Inferior parietal cortex (tissue), 1 donor: ENCODE measurements around the gene CDH23.

ENCODE experiments used
- DNase-seq: peaks from one replicate; pipeline ENCODE4 v3.0.0-alpha.2; 2016; ENCODE audit errors: extremely low spot score

CDH23 gene

DNA sequence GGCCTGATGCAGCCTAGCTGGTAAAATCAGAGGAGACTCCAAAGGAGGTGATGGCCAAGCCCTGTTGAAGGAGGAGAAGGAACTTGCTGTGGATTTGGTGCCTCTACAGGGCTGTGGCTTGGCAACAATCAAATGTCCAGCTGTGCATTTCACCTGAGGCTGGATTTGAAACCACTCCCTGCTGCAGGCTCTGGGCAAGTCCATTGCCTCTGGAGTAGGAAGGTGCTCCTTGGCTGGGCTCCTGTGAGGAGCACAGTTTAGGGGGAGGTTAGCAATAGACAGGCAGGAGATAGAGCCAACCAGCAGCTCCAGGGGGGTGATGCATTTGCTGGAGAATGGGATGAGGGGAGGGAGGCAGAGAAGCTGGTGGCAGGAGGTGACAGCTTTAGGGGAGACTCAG is 26.5 kb downstream of the CDH23 start:
- no peak for DNase-seq

DNA sequence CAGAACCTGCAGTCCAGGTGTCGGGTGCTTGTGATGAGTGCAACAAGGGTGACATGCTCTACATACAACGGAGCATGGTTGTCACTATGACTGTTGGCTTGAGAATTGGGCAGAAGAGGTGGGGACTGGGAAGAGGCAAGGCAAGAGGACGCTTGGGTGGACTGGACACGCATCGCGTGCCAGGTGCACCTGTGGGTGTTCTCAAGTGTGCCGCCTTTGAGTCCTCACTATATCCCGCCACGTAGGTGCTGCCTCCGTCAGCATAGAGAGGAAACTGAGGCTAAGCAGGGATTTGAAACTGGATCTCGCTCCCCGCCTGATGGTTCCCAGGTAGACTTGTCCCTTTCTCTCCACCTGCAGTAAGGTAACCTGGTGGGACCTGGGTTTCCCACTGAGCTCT is 27.2 kb downstream of the CDH23 start:
- DNase-seq: no peak

DNA sequence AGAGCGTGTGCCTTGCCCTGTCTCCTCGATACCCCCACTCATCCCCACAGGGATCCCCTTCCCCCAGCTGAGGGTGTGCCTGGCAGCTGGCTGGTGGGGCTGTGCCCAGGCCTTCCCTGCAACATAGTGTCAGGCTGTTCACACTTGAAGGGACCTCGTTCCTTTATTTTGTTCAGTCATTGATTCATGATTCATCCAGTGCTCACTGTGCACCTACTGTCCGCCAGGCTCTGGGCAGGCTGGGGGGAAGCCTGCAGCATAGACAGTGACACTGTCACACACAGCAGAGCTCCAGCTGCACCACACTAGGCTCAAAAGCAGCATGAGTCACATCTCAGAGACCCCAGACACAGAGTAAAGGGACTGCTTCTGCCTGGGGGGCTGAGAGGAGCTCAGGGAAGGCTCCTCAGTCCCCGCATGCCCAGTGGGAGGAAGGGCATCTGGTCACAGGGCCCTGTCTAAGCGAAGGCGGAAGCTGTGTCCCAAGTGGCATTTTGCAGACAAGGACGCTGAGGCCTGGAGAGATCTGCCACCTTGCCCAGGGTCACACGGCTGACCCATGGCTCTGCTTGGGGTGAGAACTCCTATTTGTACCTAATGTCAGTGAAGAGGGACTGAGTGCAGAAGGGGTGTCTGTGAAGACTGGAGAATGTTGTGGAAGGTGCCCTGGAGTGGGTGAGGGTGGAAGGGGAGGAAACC is 27.9 kb downstream of the CDH23 start:
- no peak for DNase-seq

DNA sequence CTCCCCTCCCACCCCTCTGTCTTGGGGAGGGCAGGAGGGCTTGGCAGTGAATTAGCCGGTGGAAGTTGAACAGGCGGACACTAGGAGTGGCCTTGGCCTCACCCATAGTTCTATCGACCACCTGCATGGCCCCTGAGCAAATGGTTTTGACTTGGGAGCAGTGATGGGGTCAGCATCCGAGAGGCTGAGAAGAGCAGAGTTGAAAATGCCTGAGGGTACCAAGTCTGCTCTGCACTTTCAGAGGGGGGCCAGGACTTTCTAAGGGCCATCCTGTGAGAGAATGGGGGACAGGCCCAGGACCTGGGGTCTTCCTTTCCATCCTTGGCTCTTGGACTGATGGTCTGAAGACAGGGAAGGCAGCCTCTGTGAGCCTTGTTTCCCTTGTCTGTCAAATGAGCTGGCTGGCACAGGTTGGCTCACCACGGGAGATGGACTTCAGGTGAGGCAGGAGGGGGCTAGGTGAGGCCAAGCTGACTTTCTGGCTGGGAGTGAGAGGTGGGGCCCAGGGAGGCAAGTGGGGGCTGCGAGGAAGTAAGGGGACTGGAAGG is 29.4 kb downstream of the CDH23 start:
- DNase-seq: no peak

DNA sequence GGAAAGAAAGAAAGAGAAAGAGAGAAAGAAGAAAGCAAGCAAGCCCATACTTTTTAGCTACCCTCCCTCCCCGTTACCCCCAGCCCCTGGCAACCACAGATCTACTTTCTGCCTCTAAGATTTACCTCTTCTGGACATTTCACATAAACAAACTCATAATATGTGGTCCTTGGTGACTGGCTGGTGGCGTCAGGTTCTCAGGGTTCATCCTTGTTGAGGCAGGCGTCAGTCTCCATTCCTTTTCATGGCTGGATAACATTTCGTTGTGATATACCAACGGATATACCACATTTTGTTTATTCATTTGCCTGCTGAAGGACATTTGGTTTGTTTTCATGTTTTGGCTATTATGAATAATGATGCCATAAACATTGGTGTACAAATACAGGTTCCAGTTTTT is 30.5 kb downstream of the CDH23 start:
- no peak for DNase-seq

DNA sequence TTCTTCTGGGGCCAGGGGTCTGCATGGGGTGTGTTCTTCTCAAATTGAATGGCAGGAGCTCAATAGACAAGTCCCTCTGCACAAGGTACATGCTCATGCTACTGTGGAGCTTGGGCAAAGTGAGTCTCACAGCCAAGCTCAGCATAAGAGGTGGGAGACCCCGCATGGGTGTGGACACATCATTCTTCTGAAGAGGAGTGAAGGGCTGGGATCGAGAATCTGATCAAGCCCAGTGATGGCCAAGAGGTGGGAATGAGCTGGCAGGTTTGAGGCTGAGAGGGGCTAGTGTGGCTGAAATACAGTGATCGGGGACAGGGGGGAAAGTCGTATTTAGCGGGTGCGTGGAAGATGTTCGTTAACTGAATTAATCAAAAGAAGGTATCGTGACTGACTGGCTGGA is 32.6 kb downstream of the CDH23 start:
- no peak for DNase-seq

DNA sequence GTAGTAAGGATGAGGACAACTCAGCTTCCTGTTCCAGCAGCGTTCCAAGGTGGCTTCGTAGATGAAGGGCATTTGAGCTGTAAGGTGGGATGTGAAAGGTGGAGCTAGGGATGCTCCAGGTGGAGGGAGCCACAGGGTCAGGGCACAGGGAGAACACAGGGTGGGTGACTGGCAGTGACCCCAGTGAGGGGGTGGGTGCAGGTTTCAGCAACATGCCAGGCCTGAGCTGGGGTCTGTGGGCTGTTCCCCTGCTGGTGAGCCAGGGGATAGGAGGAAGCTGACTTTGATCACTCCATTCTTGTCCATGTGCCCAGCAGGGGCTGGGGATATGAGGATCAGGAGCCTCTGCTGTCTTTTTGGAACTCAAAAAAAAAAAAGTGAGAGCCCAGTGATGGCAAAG is 33.2 kb downstream of the CDH23 start:
- DNase-seq: no peak

DNA sequence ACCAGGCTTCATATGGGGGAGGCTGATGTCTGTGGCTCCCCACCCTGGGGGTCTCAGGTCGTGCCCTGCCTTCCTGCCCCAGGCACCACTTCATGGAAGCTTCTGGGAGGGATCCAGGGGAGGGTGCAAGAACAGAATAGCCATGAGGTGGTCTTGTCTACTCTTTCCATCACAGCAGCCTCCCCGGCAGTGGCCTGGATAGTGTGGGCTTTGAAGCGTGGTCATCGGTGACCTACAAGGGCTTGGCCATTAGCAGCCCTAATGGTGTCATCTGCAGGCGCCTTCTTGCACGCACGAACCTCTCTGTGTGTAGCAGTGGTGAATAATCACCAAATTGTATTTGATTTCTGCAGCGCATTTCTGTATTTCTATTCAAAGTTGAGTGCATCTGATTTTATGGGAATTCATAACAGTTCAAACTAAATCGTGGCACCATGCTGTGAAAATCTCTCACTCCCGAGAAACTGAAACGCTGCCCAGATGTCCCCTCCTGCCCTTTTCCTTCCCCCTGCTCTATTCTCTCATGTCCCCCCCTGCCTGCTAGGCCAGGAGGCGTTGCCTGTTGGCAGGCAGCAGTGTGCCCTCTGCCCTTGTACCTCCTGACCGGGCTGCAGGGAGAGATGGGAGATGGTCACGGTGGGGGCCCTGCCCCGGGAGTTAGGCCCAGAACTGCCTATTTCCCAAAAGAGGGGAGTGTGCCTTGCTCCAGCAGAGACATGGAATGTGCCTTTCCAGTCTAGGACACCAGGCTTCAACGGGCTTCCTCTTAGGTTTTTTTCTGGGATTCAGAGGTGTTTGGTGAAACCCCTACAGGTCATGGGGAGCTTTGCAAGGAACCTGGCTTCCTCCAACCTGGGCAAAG is 34.8 kb downstream of the CDH23 start:
- no peak for DNase-seq

DNA sequence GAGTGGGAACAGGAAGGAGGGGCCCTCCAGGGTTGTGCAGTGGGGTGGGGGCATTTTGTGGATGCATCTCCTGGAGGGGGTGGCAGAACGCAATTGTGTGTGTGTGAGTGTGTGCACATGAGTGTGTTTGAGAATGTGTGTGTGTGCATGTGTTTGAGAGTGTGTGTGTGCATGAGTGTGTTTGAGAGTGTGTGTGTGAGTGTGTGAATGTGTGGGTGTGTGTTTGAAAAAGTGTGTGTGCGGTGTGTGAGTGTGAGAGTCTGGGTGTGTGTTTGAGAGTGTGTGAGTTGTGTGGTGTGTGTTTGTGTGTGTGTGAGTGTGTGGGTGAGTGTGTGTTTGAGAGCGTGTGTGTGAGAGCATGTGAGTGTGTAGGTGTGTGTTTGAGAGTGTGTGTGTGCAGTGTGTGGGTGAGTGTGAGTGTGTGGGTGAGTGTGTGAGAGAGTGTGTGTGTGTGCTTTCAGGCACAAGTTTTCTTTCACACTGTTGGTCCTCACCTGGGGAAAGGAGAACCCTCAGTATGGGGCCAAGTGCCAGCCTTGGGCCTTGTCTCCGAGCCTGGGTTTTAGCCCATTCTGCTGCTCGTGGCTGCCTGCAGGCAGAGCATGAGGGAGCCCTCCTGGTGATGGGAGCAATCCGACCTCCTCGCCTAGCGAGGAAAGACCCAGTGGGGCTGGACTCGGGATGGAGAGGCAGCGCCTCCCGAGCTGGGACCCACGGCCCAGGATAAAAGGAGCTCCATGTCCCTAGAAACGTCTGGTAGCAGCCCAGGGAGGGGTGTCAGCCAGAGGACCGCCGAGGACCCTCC is 35.6 kb downstream of the CDH23 start:
- DNase-seq: no peak

DNA sequence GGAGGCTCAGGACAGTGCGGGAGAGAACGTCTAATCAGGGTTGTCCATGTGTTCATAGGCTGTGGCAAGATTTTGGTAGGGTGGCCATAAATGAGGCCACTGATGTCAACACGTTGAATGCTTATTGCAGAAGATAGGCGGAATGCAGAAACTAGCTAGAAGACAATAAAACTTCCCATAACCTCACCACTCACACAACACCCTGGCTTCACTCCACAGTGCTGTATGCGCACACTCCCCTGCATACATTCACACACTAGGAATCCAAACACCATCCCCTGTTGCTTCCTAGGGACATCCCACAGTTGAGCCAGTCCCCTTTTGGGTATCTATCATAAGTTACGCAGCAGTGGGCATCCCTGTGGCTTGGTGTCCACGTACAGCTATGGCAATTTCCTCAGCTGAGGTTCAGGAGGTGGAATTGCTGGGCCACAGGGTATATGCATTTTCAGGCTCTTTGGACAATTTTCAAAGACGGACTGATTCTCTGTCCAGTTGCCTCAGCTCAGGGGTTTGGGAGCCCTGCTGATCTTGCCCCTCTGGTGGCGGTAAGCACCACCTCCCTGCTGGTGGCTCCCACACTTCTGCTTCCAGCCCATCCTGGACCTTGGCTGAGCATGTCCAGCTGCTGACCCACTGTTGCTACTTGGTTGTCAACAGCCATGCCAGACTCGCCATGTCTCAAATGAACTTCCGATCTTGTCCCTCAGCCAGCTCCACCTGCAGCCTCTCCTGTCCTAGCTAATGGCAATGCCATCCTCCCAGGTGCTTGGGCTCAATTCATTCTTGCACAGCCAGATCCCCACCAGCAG is 36.4 kb downstream of the CDH23 start:
- DNase-seq: no peak

DNA sequence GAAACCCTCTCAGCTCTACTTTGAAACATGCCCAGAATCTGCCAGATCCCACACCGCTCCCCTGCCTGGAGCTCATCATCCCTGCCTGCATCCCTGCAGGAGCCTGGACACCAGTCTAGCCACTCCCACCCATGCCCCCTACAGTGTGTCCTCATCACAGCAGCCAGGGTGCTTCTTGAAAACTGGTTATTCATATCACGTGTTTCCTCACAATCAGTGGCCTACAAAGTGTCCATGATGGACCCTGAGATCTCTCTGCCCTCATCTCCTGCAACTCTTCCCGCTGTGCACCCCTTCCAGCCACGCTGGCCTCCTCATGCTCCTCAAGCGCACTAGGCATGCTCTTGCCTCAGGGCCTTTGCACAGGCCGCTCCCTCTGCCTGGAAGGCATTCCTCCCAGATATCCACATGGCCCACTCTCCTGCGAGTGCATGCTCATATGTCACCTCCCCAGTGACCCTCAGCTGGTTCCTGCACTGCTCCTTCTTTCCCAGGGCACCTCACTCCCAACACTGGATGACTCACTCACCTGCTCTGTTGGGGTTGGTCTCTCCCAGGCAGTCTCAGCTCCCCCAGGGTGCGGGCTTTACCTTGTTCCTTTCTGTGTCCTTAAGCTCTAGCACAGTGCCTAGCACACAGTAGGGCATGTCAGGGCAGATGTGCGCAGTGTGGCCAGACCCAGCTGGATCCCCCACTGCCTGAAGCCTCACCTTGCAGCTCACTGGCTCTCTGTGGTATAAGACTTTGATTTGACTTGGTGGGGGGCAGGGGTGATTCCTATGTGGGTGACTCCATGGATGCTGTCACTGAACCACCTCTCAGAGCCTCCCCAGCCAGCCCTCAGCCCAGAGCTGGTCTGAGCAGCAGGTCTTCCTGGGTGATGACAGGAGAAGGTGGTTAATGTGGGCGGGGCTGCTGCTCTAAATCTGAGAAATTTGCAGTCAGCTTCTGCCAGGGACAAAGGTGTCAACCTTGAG is 37.3 kb downstream of the CDH23 start:
- no peak for DNase-seq

DNA sequence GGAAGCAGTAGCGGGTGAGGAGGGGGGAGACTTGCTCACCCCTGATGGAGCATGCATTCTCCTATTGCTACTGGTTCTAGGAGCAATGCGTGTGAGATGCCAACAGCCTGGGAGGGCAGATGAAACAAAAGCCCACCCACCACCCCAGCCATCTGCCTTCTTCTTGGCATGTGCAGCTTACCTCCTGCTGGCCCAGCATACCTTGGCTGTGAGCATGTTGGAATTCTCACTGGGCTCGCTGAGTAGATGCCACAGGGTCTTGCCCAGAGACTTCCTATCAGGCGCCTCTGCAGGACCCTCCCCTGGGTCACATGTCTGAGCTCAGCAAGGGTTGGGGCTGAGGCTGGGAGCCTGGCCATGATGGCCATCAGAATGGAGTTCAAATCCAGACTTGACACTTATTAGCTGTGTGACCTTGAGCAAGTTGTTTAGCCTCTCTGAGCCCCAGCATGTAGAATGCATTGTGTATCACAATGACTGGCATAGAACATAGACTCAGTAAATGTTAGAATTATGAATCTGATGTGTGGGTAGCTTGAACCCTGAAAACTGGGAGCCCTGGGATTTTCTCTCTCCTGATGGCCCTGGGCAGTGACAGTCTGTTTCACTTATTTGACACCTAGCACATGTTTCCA is 38.2 kb downstream of the CDH23 start:
- DNase-seq: no peak

DNA sequence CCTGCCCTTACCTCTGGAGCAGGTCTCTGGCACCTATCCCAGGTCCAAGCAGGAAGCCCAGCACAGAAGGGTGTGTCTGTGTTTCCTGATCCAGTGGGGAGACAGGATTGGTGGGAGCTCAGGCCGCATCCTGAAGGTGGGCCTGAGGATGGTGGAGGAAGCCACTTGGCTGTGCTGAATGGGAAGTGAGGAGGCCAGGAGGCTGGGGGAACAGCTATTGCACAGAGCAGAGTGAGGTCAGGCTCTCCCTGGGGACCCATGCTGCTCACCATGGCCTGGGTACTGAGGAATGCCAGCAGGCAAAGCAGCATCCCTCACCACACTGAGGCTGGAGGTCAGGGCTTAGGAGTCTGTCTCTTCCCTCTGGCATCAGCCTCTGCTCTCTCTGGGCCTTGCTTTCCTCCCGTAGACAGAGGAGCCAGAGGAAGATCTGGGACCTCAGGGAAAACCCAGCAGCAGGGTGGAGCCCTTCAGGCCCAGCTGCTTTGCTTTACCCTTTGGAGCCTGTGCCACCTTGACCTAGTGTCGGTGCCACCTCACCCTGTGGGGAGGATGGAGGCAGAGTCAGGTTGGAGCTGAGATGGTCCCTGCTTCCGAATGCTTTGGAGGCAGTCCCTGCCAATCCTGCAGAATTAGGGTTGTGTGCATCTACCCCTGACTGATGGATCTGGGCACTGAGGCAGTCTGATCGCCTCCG is 39.0 kb downstream of the CDH23 start:
- DNase-seq: no peak

DNA sequence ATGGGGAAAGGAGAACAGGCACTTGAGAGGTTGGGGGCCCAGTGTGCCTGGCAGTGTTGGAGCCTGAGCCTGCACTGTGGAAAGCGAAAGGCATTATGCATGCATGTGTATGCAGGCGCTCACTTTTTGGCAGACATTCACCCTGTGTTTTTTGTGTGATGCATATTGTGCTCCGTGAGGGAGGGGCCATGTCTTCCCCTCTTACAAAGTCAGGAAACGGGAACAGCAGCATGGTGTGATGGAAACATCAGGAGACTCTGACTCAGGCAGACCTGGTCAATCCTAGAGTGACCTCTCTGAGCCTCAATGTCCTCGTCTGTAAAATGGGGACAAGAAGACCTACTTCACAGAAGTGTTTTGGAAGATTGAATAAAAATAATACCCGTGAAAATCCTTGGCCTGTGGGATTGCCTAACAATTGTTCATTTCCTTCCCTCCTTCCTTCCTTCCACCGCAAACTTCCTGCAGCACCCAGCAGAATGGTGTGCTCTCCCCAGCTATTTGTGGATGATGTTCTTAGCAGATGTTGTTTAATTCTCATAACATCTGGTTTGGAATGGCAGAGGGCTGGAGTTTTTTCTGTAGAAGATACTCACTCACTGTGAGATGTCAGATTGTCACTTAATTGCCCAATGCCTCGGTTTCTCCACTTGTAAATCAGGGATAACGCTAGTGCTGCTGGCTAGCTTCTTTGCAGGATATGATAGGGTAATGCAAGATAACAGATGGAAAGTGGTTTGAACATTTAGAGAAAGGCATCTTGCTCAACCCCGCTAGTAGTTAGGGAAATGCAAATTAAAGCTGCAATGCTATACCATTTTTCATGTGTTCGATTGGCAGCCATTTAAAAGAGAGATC is 39.8 kb downstream of the CDH23 start:
- DNase-seq: no peak

DNA sequence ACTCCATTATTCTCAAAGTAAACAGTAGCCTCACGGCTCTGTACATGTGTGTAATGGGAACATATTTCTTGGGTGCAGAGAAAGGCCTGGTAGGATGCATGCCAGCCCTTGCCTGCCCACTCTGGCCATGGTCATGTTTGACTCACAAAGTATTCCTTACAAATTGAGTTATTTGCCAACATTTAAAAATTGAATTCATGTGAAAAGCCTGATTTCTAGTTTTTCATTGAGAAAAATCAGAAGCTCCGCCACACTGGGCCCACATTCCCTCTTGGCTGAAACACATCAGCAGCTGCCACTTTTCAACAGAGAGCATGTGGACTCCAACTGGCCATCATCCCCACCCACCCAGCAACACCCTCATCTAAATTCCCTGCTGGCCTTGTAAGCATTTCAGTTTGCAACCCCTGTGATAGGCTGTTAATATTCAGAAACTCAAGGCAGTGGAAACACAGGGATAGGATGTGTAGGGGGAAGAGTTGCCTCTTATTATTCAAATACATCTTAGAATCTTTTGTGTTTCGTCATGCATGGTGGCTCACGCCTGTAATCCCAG is 40.9 kb downstream of the CDH23 start:
- DNase-seq: no peak

DNA sequence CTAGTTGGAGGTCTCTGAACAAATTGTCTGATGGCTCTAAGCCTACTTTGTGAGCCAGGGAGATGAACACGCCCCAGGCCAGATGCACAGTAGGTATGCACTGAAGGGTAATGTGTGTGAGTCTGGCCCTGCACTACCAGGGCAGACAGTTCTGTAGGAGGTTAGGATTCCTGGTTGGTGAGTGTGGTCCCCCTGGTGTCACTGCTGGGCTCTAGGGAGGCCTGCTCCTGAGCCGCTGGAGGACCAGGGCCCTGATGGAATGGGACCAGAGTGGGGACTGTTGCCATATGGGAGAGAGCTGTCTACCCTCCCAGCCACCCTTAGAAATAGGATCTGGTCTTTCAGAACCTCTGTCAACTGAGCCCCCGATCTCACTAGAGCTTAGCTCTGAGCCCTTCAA is 42.0 kb downstream of the CDH23 start:
- DNase-seq: no peak

DNA sequence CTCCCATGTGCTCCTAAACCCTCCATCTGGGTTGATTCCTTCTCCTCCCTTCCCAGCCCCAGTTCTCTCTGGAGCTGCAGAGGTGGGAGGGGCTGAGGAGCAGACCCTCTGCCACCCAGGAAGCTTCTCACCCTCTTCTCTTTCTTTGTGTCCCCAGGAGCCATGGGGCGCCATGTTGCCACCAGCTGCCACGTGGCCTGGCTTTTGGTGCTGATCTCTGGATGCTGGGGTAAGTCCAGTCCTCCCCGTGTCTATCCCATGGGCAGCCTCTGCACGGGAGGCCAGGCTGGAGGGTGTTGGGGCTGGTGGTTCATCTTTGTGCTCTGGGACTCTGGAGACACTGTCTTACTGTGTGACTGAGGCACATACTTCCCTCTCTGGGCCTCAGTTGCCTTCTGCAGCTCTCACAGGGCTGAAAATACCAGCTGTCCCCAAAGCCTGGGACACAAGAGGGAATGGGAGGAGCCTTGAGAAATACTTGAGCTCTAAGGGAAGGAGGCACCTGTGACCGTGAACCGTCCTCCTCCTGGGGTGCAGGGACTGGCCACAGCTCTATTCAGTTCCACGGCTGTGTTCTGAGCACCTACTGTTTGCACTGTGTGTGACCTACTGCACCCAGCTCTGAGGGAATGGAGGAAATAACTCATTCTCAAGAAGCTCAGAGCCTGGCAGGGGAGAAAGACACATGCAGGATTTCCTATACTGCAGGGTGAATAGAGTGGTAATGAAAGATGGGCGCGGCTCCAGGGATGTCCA is 43.1 kb downstream of the CDH23 start:
- DNase-seq: no peak
